HUDEP-2 (cell line): Measurements from ENCODE around the gene TMEM243.

Experiments used
- DNase-seq, 76 experiments: peaks; one replicate each; lab custom pipeline; 2025; ENCODE audit not compliant: unreplicated experiment in 76 of 76; lab: John Stamatoyannopoulos, UW

The TMEM243 gene

DNA sequence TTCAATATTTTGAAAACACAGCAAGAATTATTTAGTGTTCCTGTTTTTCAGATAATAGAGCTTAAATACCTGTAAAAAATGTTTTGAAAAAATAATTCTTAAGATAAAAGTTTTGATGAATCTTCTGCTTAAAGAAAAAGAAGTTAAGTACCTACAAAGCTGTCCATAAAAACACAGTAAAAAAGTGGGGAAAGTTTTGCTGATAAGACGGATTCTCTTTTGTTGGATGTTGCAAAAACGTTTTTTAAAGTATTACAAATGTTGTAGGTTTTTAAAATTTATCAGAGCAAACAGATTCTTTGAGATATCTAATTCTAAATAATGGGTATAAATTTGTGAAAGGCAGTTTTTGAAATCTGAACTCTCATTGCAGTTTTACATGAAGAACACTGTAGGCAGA, 55.1 kb downstream of the TMEM243 start:
- no peak for DNase-seq

GRCh38 chr7:87159538-87159937, 60.0 kb downstream of the TMEM243 start:
- DNase-seq = no peak

GRCh38 chr7:87156709-87157108, 62.8 kb downstream of the TMEM243 start:
- no peak for DNase-seq

DNA sequence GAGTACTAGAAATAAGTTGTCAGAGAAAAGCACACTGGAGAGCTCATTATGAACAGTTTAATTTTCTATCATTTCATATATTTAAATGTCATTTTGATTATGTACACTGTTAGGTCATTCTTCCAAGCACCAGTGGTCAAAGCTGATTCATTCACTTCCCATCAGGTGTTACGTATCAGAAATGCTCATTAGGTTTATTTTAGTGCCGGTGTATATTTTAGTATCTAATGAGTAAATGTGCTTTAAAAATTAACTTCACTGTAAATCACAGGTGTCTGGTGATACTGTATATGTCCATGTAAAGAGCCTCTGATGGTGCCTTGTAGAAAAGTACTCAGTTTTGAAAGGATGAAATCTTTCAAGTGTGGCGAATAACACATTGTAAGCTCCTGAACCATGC, 63.7 kb downstream of the TMEM243 start:
- DNase-seq = no peak

- DNase-seq = no peak
Observed at GRCh38 chr7:87154569-87154968, 65.0 kb downstream of the TMEM243 start.

GRCh38 chr7:87154166-87154565, 65.4 kb downstream of the TMEM243 start:
- no peak for DNase-seq

DNA sequence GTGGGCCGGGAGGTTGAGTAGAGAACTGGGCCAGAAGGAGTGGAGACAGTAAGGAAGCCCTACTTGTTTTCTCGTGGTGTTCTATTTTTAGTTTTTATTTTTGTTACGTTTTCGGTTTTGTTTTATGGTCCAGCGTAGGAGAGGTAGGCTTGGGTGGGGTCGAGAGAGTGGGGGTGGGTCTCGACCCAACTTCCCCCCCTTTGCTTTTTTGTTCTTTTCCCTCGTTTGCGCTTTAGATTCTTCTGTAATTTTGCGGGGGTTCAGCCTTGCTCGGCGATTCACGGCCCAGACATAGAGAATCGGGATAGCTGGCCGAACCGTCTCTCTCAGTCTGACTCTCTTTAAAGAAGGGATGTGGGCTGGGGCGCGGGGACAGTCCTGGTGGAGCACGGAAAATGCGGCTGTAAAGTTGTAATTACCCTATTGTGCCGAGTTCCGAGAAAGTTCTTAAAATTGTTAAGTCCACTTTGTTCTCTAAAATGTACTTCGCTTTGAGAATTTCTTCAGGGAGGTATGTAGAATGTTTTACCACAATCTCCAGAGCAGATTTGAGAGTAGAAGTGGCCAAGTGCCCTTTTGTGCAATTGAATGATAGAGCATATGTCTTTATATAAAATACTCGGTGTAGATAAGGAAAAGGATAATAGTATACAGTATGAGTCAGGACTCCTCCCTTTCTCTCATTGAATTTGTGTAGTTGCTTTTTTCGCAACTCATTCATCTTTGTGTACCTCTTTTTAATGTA, 66.5 kb downstream of the TMEM243 start:
- DNase-seq = peak in 27 of 76 experiments; percentile 4 to 62 (median 28)

DNA sequence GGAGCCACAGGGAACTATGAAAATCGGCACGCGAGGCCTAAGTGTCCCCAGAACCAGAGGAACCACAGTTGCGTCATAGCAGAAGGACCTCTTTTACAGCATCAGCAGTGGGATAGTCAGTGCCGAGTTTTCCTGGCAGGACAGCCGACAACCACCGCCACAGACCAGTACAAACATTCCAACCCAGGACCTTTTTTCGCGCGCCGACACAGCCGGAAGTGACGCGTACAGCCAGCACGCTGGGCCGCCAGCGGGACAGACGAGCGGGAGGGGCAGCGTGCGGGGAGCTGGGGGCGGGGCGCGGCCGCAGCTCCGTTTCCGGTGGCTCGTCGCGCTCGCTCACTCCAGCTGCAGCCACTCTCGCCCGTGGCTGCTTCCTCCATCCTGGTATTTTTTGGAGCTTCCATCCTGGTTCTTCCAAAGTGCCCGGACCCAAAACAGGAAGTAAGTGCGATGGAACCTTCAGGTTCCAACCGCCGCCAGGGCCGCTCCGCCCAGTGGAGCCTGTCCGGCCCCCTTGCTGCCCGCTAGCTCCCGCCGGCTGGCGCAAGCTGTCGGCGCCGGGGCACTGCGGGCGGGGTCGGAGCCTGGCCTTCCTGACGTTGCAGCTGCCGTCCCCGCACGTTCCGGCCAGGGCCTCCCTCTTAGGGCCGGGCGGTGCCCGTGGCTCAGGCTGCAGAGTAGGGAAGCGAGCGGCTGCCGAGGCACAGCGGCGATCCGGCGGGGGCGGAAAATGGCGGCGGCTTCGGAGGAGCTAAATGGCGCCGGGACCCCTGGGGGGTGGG, 67.2 kb downstream of the TMEM243 start, which contains the start of gene DMTF1:
TSS of gene DMTF1 (plus strand) at position 342 of the 785 bp plus-strand sequence. CDS start 12,489 bp downstream, outside the sequence.
- peak in 75 of 76 experiments; percentile 49 to 95 (median 86) for DNase-seq

- DNase-seq = peak in 3 of 76 experiments; percentile 40 to 59 (median 58)
Observed at GRCh38 chr7:87151729-87152111, 67.8 kb downstream of the TMEM243 start.

- no peak for DNase-seq
Observed at GRCh38 chr7:87151002-87151728, 68.4 kb downstream of the TMEM243 start.

- DNase-seq = peak in 30 of 76 experiments; percentile 13 to 69 (median 32)
Observed at GRCh38 chr7:87148332-87148955, 71.1 kb downstream of the TMEM243 start.

GRCh38 chr7:87147500-87147899, 72.0 kb downstream of the TMEM243 start:
- peak in 1 of 76 experiments; percentile 3 for DNase-seq

GRCh38 chr7:87146740-87147386, 72.7 kb downstream of the TMEM243 start:
- DNase-seq = no peak
